ENCODE results near the gene ANGPTL8.

DNA sequence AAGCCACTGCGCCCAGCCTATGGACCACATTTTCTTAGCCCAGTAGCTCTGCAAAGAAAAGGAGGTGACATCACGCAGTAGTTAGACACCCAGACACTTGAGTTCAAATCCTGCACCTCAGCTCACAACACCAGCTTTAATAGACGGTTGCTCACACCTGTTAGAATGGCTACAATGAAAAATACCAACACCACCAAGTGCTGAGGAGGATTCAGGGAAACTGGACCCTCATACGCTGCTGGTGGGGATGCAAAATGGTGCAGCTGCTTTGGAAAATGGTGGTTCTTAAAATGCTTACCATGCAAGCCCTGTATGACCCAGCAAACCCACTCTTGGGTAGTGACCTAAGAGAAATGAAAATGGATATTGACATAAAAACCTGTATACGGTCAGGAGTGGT, 34.6 kb downstream of the ANGPTL8 start:
- TF ChIP-seq, protein P1, sequence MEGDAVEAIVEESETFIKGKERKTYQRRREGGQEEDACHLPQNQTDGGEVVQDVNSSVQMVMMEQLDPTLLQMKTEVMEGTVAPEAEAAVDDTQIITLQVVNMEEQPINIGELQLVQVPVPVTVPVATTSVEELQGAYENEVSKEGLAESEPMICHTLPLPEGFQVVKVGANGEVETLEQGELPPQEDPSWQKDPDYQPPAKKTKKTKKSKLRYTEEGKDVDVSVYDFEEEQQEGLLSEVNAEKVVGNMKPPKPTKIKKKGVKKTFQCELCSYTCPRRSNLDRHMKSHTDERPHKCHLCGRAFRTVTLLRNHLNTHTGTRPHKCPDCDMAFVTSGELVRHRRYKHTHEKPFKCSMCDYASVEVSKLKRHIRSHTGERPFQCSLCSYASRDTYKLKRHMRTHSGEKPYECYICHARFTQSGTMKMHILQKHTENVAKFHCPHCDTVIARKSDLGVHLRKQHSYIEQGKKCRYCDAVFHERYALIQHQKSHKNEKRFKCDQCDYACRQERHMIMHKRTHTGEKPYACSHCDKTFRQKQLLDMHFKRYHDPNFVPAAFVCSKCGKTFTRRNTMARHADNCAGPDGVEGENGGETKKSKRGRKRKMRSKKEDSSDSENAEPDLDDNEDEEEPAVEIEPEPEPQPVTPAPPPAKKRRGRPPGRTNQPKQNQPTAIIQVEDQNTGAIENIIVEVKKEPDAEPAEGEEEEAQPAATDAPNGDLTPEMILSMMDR (IDR thresholded peaks at IDR 0.05), result no peak
- no peak for TF ChIP-seq POLR2A (IDR thresholded peaks at IDR 0.05)

Measured in adrenal gland (tissue), 5 donors.